Measurements from ENCODE around the gene NFIC.

NFIC gene

DNA sequence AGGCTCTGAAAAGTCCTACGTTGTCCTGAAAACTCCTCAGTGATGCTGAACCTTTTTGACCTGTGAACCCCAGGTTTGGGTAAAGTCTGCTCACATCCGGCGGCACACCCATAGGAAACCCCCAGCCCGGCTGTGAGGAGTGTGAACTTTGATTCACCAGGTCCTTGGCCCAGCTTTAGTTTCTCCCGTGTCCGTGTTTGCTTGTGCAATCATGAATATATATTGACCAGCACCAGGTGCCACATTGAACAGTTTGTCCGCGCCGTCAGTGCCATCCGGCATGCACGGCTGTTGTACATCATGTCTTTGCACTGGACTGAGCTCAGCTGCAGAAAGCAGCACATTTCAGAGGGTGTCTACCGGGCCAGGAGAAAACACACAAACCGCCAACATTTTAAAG, 45.3 kb downstream of the NFIC start:
- Histone ChIP-seq H3F3A (ENCODE audit: control insufficient read depth, insufficient read depth) (no peaks in the 10 kb centered on the region), H3K27me3 (ENCODE audit: control insufficient read depth, low read length) (no peaks in the 10 kb centered on the region), H3K79me2 (ENCODE audit: control insufficient read depth, low read length) (no peaks in the 10 kb centered on the region), H3K36me3 (ENCODE audit: control insufficient read depth, low read length) (no peaks in the 10 kb centered on the region), H4K20me1 (ENCODE audit: control insufficient read depth, insufficient read depth, low read depth, low read length) (no peaks in the 10 kb centered on the region), H3K9me3 (ENCODE audit: control insufficient read depth, insufficient read depth, low read length) (no peaks in the 10 kb centered on the region), H3K9me2 (replicated peaks; ENCODE audit: control insufficient read depth, low read length) (no peaks in the 10 kb centered on the region), H3K4me3 (ENCODE audit: low read length) (no peak overlapping the region), H3K4me1 (ENCODE audit: control insufficient read depth, low read length) (no peaks in the 10 kb centered on the region), H3K4me2 (ENCODE audit: low read length) (no peak overlapping the region), H3K27ac (ENCODE audit: low read depth, low read length) (no peak overlapping the region)
- no peak for TF ChIP-seq EZH2phosphoT487 (IDR thresholded peaks at IDR 0.05; ENCODE audit: borderline replicate concordance, low read length)
- TF ChIP-seq, protein P1, sequence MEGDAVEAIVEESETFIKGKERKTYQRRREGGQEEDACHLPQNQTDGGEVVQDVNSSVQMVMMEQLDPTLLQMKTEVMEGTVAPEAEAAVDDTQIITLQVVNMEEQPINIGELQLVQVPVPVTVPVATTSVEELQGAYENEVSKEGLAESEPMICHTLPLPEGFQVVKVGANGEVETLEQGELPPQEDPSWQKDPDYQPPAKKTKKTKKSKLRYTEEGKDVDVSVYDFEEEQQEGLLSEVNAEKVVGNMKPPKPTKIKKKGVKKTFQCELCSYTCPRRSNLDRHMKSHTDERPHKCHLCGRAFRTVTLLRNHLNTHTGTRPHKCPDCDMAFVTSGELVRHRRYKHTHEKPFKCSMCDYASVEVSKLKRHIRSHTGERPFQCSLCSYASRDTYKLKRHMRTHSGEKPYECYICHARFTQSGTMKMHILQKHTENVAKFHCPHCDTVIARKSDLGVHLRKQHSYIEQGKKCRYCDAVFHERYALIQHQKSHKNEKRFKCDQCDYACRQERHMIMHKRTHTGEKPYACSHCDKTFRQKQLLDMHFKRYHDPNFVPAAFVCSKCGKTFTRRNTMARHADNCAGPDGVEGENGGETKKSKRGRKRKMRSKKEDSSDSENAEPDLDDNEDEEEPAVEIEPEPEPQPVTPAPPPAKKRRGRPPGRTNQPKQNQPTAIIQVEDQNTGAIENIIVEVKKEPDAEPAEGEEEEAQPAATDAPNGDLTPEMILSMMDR (IDR thresholded peaks at IDR 0.05; ENCODE audit: low read depth, low read length, poor library complexity, severe bottlenecking): no peak

DNA sequence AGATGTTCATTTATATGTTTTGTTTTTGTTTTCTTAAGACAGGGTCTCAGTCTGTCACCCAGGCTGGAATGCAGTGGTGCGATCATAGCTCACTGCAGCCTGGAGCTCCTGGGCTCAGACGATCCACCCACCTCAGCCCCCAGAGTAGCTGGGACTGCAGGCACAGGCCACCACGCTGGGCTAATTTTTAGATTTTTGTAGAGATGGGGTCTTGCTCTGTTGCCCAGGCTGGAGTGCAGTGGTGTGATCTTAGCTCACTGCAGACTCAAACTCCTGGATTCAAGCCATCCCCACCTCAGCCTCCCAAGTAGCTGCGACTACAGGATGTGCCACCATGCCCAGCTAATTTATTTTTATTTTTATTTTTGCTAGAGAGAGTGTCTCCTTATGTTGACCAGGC, 45.7 kb downstream of the NFIC start:
- no peak overlapping the region for H3K27ac ChIP-seq (ENCODE audit: low read depth, low read length)
- no peaks in the 10 kb centered on the region for H3K79me2 ChIP-seq (ENCODE audit: control insufficient read depth, low read length)
- no peaks in the 10 kb centered on the region for H3K27me3 ChIP-seq (ENCODE audit: control insufficient read depth, low read length)
- H4K20me1 ChIP-seq (ENCODE audit: control insufficient read depth, insufficient read depth, low read depth, low read length): no peaks in the 10 kb centered on the region
- no peaks in the 10 kb centered on the region for H3K9me3 ChIP-seq (ENCODE audit: control insufficient read depth, insufficient read depth, low read length)
- no peak overlapping the region for H3K4me3 ChIP-seq (ENCODE audit: low read length)
- H3K36me3 ChIP-seq (ENCODE audit: control insufficient read depth, low read length): no peaks in the 10 kb centered on the region
- TF ChIP-seq, protein P1 (IDR thresholded peaks at IDR 0.05; ENCODE audit: low read depth, low read length, poor library complexity, severe bottlenecking): no peak
- TF ChIP-seq EZH2phosphoT487 (IDR thresholded peaks at IDR 0.05; ENCODE audit: borderline replicate concordance, low read length): no peak
- no peak overlapping the region for H3K4me2 ChIP-seq (ENCODE audit: low read length)
- no peaks in the 10 kb centered on the region for H3F3A ChIP-seq (ENCODE audit: control insufficient read depth, insufficient read depth)
- no peaks in the 10 kb centered on the region for H3K9me2 ChIP-seq (replicated peaks; ENCODE audit: control insufficient read depth, low read length)
- no peaks in the 10 kb centered on the region for H3K4me1 ChIP-seq (ENCODE audit: control insufficient read depth, low read length)

DNA sequence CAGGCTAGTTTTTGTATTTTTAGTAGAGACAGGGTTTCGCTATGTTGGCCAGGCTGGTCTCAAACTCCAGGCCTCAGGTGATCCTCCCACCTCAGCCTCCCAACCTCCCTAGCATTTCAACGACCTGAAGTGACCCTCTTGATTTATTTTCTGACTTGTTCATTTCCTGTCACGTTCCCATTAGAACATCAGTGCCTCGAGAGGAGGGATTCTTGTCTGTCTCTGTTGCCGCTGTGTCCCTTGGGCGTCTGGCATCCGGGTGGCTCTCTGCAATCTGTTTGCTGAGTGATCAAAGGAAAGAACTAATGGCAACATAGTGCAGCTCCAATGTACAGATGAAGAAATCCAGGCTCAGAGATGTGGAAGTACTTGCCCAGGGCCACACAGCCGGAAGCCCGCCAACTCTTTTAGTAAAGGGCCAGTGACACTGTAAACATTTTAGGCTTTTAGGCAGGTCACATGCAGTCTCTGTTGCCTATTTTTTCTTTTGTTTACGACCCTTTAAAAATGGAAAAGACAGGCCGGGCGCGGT, 47.5 kb downstream of the NFIC start:
- Histone ChIP-seq H3K27me3 (ENCODE audit: control insufficient read depth, low read length) (no peaks in the 10 kb centered on the region), H3K79me2 (ENCODE audit: control insufficient read depth, low read length) (no peaks in the 10 kb centered on the region), H3K9me3 (ENCODE audit: control insufficient read depth, insufficient read depth, low read length) (no peaks in the 10 kb centered on the region), H3K27ac (ENCODE audit: low read depth, low read length) (no peak overlapping the region), H3K4me1 (ENCODE audit: control insufficient read depth, low read length) (no peaks in the 10 kb centered on the region), H3K9me2 (replicated peaks; ENCODE audit: control insufficient read depth, low read length) (no peaks in the 10 kb centered on the region), H4K20me1 (ENCODE audit: control insufficient read depth, insufficient read depth, low read depth, low read length) (no peaks in the 10 kb centered on the region), H3K4me3 (ENCODE audit: low read length) (no peak overlapping the region), H3F3A (ENCODE audit: control insufficient read depth, insufficient read depth) (no peaks in the 10 kb centered on the region), H3K36me3 (ENCODE audit: control insufficient read depth, low read length) (no peaks in the 10 kb centered on the region), H3K4me2 (ENCODE audit: low read length) (no peak overlapping the region)
- TF ChIP-seq EZH2phosphoT487 (IDR thresholded peaks at IDR 0.05; ENCODE audit: borderline replicate concordance, low read length): no peak
- TF ChIP-seq, protein P1 (IDR thresholded peaks at IDR 0.05; ENCODE audit: low read depth, low read length, poor library complexity, severe bottlenecking): no peak

Data from DOHH2 (cell line).